ENCODE results near the gene HS6ST3. TPM values are rescaled to one million over a fixed set of nuclear protein-coding genes. Genes with fewer than 3 reads are reported as not detected.

HS6ST3 gene
- total and polyA plus RNA-seq, 2 donors (not counting 1 experiment from before 2014, with no cell fraction given), result not detected

DNA sequence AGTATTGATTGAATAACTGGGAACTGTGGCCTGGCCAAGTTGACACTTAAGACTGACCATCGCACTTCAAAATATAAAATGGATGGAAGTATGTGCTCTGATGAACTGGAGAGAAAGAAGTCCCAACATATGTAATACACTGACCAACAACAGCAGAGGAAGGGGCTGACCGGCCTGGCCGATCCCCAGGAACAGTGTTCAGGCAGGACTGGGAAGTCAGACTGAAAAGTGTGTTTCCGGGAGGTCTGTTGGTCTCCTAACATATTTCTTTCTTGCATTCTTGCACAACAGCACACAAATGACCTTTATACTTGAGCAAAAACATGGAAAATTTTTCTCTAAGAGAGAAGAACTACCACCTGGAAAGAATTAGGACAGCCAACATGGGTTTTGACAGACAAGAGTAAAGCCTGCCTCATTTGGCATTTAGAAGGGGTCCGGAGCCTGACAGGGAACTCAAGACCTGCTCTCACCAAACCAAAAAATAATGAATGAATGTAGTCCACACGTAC is 606.5 kb downstream of the HS6ST3 start:
- no peak overlapping the region for H2AFZ ChIP-seq (ENCODE audit: low read length)
- H3K36me3 ChIP-seq (ENCODE audit: control insufficient read depth, insufficient read depth, low read length), result no peaks in the 10 kb centered on the region
- H4K20me1 ChIP-seq (ENCODE audit: control insufficient read depth, extremely low read depth, insufficient read depth, low read length), result no peaks in the 10 kb centered on the region
- no peak overlapping the region for H3K9ac ChIP-seq (ENCODE audit: insufficient read depth, low read length)
- H3K79me2 ChIP-seq (ENCODE audit: control insufficient read depth, insufficient read depth, low read length), result no peaks in the 10 kb centered on the region
- no peaks in the 10 kb centered on the region for H3K27me3 ChIP-seq (ENCODE audit: control insufficient read depth, insufficient read depth, low read length)
- no peaks in the 10 kb centered on the region for H3K4me1 ChIP-seq (ENCODE audit: control insufficient read depth, extremely low read depth, insufficient read depth, low read length)
- no peak overlapping the region for H3K4me3 ChIP-seq (replicated peaks in 1 of 4; ENCODE audit: control extremely low read depth in 1 of 4, insufficient read depth in 1 of 4, low read depth in 3 of 4, low read length in 4 of 4)
- DNase-seq (ENCODE audit: low read depth in 2 of 2), result no peak
- H3K27ac ChIP-seq (ENCODE audit: insufficient read depth, low read length), result no peak overlapping the region
- H3K9me3 ChIP-seq (ENCODE audit: control insufficient read depth, insufficient read depth, low read depth, low read length), result no peaks in the 10 kb centered on the region
- H3K4me2 ChIP-seq (ENCODE audit: extremely low read depth, insufficient read depth, low read length), result no peak overlapping the region
- TF ChIP-seq, protein P1, sequence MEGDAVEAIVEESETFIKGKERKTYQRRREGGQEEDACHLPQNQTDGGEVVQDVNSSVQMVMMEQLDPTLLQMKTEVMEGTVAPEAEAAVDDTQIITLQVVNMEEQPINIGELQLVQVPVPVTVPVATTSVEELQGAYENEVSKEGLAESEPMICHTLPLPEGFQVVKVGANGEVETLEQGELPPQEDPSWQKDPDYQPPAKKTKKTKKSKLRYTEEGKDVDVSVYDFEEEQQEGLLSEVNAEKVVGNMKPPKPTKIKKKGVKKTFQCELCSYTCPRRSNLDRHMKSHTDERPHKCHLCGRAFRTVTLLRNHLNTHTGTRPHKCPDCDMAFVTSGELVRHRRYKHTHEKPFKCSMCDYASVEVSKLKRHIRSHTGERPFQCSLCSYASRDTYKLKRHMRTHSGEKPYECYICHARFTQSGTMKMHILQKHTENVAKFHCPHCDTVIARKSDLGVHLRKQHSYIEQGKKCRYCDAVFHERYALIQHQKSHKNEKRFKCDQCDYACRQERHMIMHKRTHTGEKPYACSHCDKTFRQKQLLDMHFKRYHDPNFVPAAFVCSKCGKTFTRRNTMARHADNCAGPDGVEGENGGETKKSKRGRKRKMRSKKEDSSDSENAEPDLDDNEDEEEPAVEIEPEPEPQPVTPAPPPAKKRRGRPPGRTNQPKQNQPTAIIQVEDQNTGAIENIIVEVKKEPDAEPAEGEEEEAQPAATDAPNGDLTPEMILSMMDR (conservative IDR thresholded peaks at IDR 0.05 in 1 of 2, IDR thresholded peaks at IDR 0.05 in 1 of 2; ENCODE audit: low read depth in 1 of 2, low read length in 2 of 2), result no peak
- TF ChIP-seq EZH2 (IDR thresholded peaks at IDR 0.05; ENCODE audit: low read length, missing control alignments), result no peak

DNA sequence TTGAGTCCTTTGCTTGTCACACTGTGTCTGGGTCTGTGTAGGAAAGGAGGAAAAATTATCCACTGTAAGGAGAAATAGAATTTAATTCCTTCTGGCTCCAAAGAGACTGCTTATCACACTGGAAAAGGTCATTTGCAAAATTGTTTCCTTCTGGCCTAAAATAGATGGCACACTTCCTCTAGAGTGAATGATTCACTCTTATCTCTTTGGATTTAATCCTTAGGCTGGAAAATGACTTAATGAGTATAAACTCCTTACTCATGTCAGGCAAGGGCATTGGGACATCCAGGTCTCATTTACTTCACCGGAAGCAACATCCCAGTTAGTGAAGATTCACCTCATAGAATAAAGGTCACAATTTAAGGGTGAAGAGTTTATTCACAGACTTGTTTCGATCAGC is 610.8 kb downstream of the HS6ST3 start:
- DNase-seq (ENCODE audit: low read depth in 2 of 2), result no peak

DNA sequence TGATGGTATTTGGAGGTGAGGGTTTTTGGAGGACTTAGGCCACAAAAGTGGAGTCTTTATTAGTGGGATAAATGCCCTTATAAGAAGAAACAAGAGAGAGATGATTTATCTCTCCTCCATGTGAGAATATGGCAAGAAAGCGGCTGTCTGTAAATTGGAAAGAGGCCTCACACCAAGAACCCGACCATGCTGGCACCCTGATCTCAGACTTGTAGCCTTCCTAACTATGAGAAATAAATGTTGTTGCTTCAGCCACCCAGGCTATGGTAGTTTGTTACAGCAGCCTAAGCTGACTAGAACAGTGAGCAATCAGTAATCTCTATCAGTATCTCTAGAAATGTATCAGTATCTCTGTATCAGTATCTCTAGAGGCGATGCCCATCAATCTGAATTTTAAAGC is 617.2 kb downstream of the HS6ST3 start:
- H3K4me1 ChIP-seq (ENCODE audit: control insufficient read depth, extremely low read depth, insufficient read depth, low read length), result no peaks in the 10 kb centered on the region
- TF ChIP-seq, protein P1 (conservative IDR thresholded peaks at IDR 0.05 in 1 of 2, IDR thresholded peaks at IDR 0.05 in 1 of 2; ENCODE audit: low read depth in 1 of 2, low read length in 2 of 2), result no peak
- TF ChIP-seq EZH2 (IDR thresholded peaks at IDR 0.05; ENCODE audit: low read length, missing control alignments), result no peak
- H3K27me3 ChIP-seq (ENCODE audit: control insufficient read depth, insufficient read depth, low read length), result no peaks in the 10 kb centered on the region
- no peak for DNase-seq (ENCODE audit: low read depth in 2 of 2)
- no peaks in the 10 kb centered on the region for H3K36me3 ChIP-seq (ENCODE audit: control insufficient read depth, insufficient read depth, low read length)
- H3K9me3 ChIP-seq (ENCODE audit: control insufficient read depth, insufficient read depth, low read depth, low read length), result no peaks in the 10 kb centered on the region
- no peak overlapping the region for H3K4me3 ChIP-seq (replicated peaks in 1 of 4; ENCODE audit: control extremely low read depth in 1 of 4, insufficient read depth in 1 of 4, low read depth in 3 of 4, low read length in 4 of 4)
- H3K9ac ChIP-seq (ENCODE audit: insufficient read depth, low read length), result no peak overlapping the region
- H2AFZ ChIP-seq (ENCODE audit: low read length), result no peak overlapping the region
- no peak overlapping the region for H3K4me2 ChIP-seq (ENCODE audit: extremely low read depth, insufficient read depth, low read length)
- H4K20me1 ChIP-seq (ENCODE audit: control insufficient read depth, extremely low read depth, insufficient read depth, low read length), result no peaks in the 10 kb centered on the region
- H3K27ac ChIP-seq (ENCODE audit: insufficient read depth, low read length), result no peak overlapping the region
- no peaks in the 10 kb centered on the region for H3K79me2 ChIP-seq (ENCODE audit: control insufficient read depth, insufficient read depth, low read length)

More for the DNA sequence above, 610.8 kb downstream of the HS6ST3 start:
- Histone ChIP-seq H3K27me3 (ENCODE audit: control insufficient read depth, insufficient read depth, low read length) (no peaks in the 10 kb centered on the region), H3K79me2 (ENCODE audit: control insufficient read depth, insufficient read depth, low read length) (no peaks in the 10 kb centered on the region), H3K27ac (ENCODE audit: insufficient read depth, low read length) (no peak overlapping the region), H3K9ac (ENCODE audit: insufficient read depth, low read length) (no peak overlapping the region), H3K36me3 (ENCODE audit: control insufficient read depth, insufficient read depth, low read length) (no peaks in the 10 kb centered on the region), H2AFZ (ENCODE audit: low read length) (no peak overlapping the region), H3K4me3 (replicated peaks in 1 of 4; ENCODE audit: control extremely low read depth in 1 of 4, insufficient read depth in 1 of 4, low read depth in 3 of 4, low read length in 4 of 4) (no peak overlapping the region), H3K4me1 (ENCODE audit: control insufficient read depth, extremely low read depth, insufficient read depth, low read length) (no peaks in the 10 kb centered on the region), H4K20me1 (ENCODE audit: control insufficient read depth, extremely low read depth, insufficient read depth, low read length) (no peaks in the 10 kb centered on the region), H3K4me2 (ENCODE audit: extremely low read depth, insufficient read depth, low read length) (no peak overlapping the region), H3K9me3 (ENCODE audit: control insufficient read depth, insufficient read depth, low read depth, low read length) (no peaks in the 10 kb centered on the region)
- no peak for TF ChIP-seq EZH2 (IDR thresholded peaks at IDR 0.05; ENCODE audit: low read length, missing control alignments)
- TF ChIP-seq, protein P1 (conservative IDR thresholded peaks at IDR 0.05 in 1 of 2, IDR thresholded peaks at IDR 0.05 in 1 of 2; ENCODE audit: low read depth in 1 of 2, low read length in 2 of 2), result no peak
